Activated T-helper 9 cell treated with anti-CD3 and anti-CD28 coated beads, Interleukin-2, amount 50 U/mL, for 16 hours (primary cell): ENCODE data around the gene SPG7.

ENCODE experiments used
- DNase-seq: peaks from one replicate; pipeline ENCODE4 v3.0.0-alpha.2; 2020; ENCODE audit warnings: low read depth

SPG7 gene

GRCh38 chr16:89547291-89547690, 39.1 kb downstream of the SPG7 start:
- no peak for DNase-seq

GRCh38 chr16:89547860-89548259, 39.7 kb downstream of the SPG7 start:
- no peak for DNase-seq

GRCh38 chr16:89548344-89549006, 40.3 kb downstream of the SPG7 start:
- DNase-seq = no peak

GRCh38 chr16:89549007-89549700, 41.0 kb downstream of the SPG7 start:
- no peak for DNase-seq

- DNase-seq = no peak
Measured at GRCh38 chr16:89550421-89551007, 42.3 kb downstream of the SPG7 start.

GRCh38 chr16:89552329-89552728, 44.1 kb downstream of the SPG7 start:
- DNase-seq = no peak

GRCh38 chr16:89552913-89553312, 44.7 kb downstream of the SPG7 start:
- DNase-seq = no peak

- no peak for DNase-seq
Measured at GRCh38 chr16:89553733-89554132, 45.5 kb downstream of the SPG7 start.

GRCh38 chr16:89554343-89554742, 46.1 kb downstream of the SPG7 start:
- DNase-seq = no peak

GRCh38 chr16:89555265-89555664, 47.1 kb downstream of the SPG7 start:
- no peak for DNase-seq

GRCh38 chr16:89555780-89556179, 47.6 kb downstream of the SPG7 start:
- no peak for DNase-seq

GRCh38 chr16:89556750-89557689, 48.8 kb downstream of the SPG7 start:
- DNase-seq = peak; percentile 70

- no peak for DNase-seq
Measured at GRCh38 chr16:89557690-89558490, 49.7 kb downstream of the SPG7 start.

- DNase-seq = peak; percentile 89
Measured at GRCh38 chr16:89560378-89561141, 52.4 kb downstream of the SPG7 start, which contains the start of gene RPL13. RPL13 (plus strand) TSS chr16:89560682; CDS start chr16:89560960, 278 bp downstream.

- DNase-seq = no peak
Measured at GRCh38 chr16:89561142-89561883, 53.1 kb downstream of the SPG7 start.

- no peak for DNase-seq
Measured at GRCh38 chr16:89561884-89562599, 53.8 kb downstream of the SPG7 start.

GRCh38 chr16:89562939-89563338, 54.7 kb downstream of the SPG7 start:
- DNase-seq = no peak

GRCh38 chr16:89563639-89564392, 55.6 kb downstream of the SPG7 start:
- no peak for DNase-seq
